ENCODE measurements around the gene ZNF573. TPM values are rescaled to one million over a fixed set of nuclear protein-coding genes. Genes with fewer than 3 reads are reported as not detected.

Gene ZNF573
- 9.4 and 14.2 TPM in 2 replicates for total RNA-seq

GRCh38 chr19:37779127-37780005 is at the start of gene ZNF573:
ZNF573 (minus strand) TSS chr19:37779586; CDS start chr19:37773729, 5,857 bp downstream.

GRCh38 chr19:37719111-37719926 is 60.1 kb downstream of the ZNF573 start, which contains the start of gene ZNF607:
ZNF607 (minus strand) TSS chr19:37719761; CDS start chr19:37711618, 8,143 bp downstream.

Small RNA genes lying within 50 kb of the gene (small RNA-seq; reads per million reads assigned to genes)
- gene SELENOKP1 = not detected

Other genes with a start within 250 kb of the ZNF573 start
- 5.2 and 5.6 TPM in 2 replicates for gene ZNF571, start 184.8 kb downstream of the ZNF573 start, total RNA-seq
- gene ZNF540, start 184.7 kb downstream of the ZNF573 start, total RNA-seq = 1.2 and 1.4 TPM in 2 replicates
- 18.9 and 22.7 TPM in 2 replicates for gene ZFP30, start 124.1 kb downstream of the ZNF573 start, total RNA-seq
- 4.3 and 6.8 TPM in 2 replicates for gene ZNF607, start 59.8 kb downstream of the ZNF573 start, total RNA-seq
- not detected in 2 replicates for gene WDR87, start 127.0 kb upstream of the ZNF573 start, total RNA-seq
- gene SIPA1L3, start 127.6 kb upstream of the ZNF573 start, total RNA-seq = 17.8 and 18.9 TPM in 2 replicates

All from articular chondrocyte of knee joint (primary cell).